Lower leg skin (tissue), 4 donors: Measurements from ENCODE around the gene CPA5. TPM values are rescaled to one million over a fixed set of nuclear protein-coding genes. Genes with fewer than 3 reads are reported as not detected.
A peak's percentile ranks its signal among the peaks of the same experiment; 100 is the strongest.

Experiments used
- DNase-seq, 2 donors: peaks; one replicate each; pipeline ENCODE4 v3.0.0-alpha.2; 2019; ENCODE audit warnings: low spot score in 2 of 2
- H3K4me3 ChIP-seq: fragments of 200-600 bp; sonication (generic); 2 replicates; pipeline ENCODE4 v1.5.1; 2017; ENCODE audit warnings: mild to moderate bottlenecking, low read depth; ENCODE audit not compliant: poor library complexity, severe bottlenecking
- CTCF ChIP-seq, 3 donors: fragments of 450-650 bp; IDR thresholded peaks; one replicate each; pipeline ENCODE4 v1.5.1; 2016; ENCODE audit warnings: antibody characterized with exemption in 3 of 3, mild to moderate bottlenecking in 3 of 3, moderate library complexity in 2 of 3
- POLR2A ChIP-seq, 2 donors: fragments of 450-650 bp; IDR thresholded peaks; one replicate each; pipeline ENCODE4 v1.6.1; 2016 to 2017; ENCODE audit warnings: antibody characterized with exemption in 2 of 2, mild to moderate bottlenecking in 1 of 2, moderate library complexity in 1 of 2
- WGBS, 2 donors: methylation state at CpG; one replicate each; pipeline ENCODE4 v1.1.5; 2018; 5-methylcytosine and 5-hydroxymethylcytosine counted together
- intact Hi-C: fragments of 100-400 bp; cut with DNase I; formaldehyde crosslinking; loops from one replicate; pipeline ENCODE4 v1.15.0; 2023; ENCODE audit warnings: low total_unique reads
- total RNA-seq, 4 donors: library from RNA; depleted of rRNA; stranded (reverse); fragments of >200 nt; gene quantifications; one replicate each; pipeline ENCODE4 v1.1.0, GENCODE V29; 2016

Gene CPA5
- total RNA-seq, 4 donors from 2014 or later = not detected

- DNase-seq = peak in 1 of 2 donors; percentile 82
- no peak overlapping the region for H3K4me3 ChIP-seq
- intact Hi-C loops = no loop called here
- WGBS, 2 donors = 92 to 98% methylated on average over 9 to 10 of the region's 10 CpGs
- no peak for TF ChIP-seq CTCF (IDR thresholded peaks at IDR 0.05)
- TF ChIP-seq POLR2A (IDR thresholded peaks at IDR 0.05) = no peak
Measured at GRCh38 chr7:130362251-130362816, 17.7 kb downstream of the CPA5 start.

- intact Hi-C loops = no loop called here
- WGBS, 2 donors = 51 to 62% methylated on average over 8 of the region's 8 CpGs
- no peak for TF ChIP-seq POLR2A (IDR thresholded peaks at IDR 0.05)
- no peak overlapping the region for H3K4me3 ChIP-seq
- DNase-seq = peak in 1 of 2 donors; percentile 55
Measured at GRCh38 chr7:130363026-130363847, 18.6 kb downstream of the CPA5 start.

GRCh38 chr7:130364451-130364850 lies 19.8 kb downstream of the CPA5 start:
- TF ChIP-seq POLR2A (IDR thresholded peaks at IDR 0.05) (no peak), CTCF (IDR thresholded peaks at IDR 0.05) (no peak)
- H3K4me3 ChIP-seq = no peak overlapping the region
- intact Hi-C loops = no loop called here
- DNase-seq = no peak
- WGBS, 2 donors = 93 to 97% methylated on average over 4 of the region's 4 CpGs

- DNase-seq = no peak
- intact Hi-C loops = no loop called here
- no peak overlapping the region for H3K4me3 ChIP-seq
- WGBS, 2 donors = 83 to 92% methylated on average over 2 of the region's 2 CpGs
- TF ChIP-seq POLR2A (IDR thresholded peaks at IDR 0.05) (no peak), CTCF (IDR thresholded peaks at IDR 0.05) (no peak)
Measured at GRCh38 chr7:130365088-130365487, 20.5 kb downstream of the CPA5 start.

- no peak overlapping the region for H3K4me3 ChIP-seq
- WGBS, 2 donors = 84 to 88% methylated on average over 15 of the region's 15 CpGs
- no peak for TF ChIP-seq CTCF (IDR thresholded peaks at IDR 0.05)
- TF ChIP-seq POLR2A (IDR thresholded peaks at IDR 0.05) = no peak
- no peak for DNase-seq
- intact Hi-C loops = no loop called here
Measured at GRCh38 chr7:130365511-130366441, 21.2 kb downstream of the CPA5 start.

GRCh38 chr7:130366564-130366963 lies 21.9 kb downstream of the CPA5 start:
- TF ChIP-seq POLR2A (IDR thresholded peaks at IDR 0.05) (no peak), CTCF (IDR thresholded peaks at IDR 0.05) (no peak)
- H3K4me3 ChIP-seq = no peak overlapping the region
- DNase-seq = no peak
- WGBS, 2 donors = 87 to 89% methylated on average over 5 to 6 of the region's 6 CpGs
- intact Hi-C loops = no loop called here
